Hepatocyte (in vitro differentiated cells): ENCODE results near the gene MPST. TPM values are rescaled to one million over a fixed set of nuclear protein-coding genes. Genes with fewer than 3 reads are reported as not detected.
A peak's percentile ranks its signal among the peaks of the same experiment; 100 is the strongest.

Experiments used
- DNase-seq: peaks from one replicate; pipeline ENCODE4 v3.0.0-alpha.2; 2016; ENCODE audit warnings: low spot score
- H2AFZ ChIP-seq: fragments of 200-600 bp; sonication (generic); 2 replicates; pipeline ENCODE4 v1.6.0; 2016; ENCODE audit warnings: antibody characterized with exemption, mild to moderate bottlenecking
- H3K27ac ChIP-seq: fragments of 200-600 bp; sonication (generic); 2 replicates; pipeline ENCODE4 v1.5.1; 2016; ENCODE audit warnings: mild to moderate bottlenecking
- H3K27me3 ChIP-seq: fragments of 200-600 bp; sonication (generic); 2 replicates; pipeline ENCODE4 v1.6.1; 2016
- H3K36me3 ChIP-seq: fragments of 200-600 bp; sonication (generic); replicated peaks from 2 replicates; pipeline ENCODE4 v1.5.1; 2016; ENCODE audit warnings: low read depth; ENCODE audit not compliant: insufficient read depth
- H3K4me1 ChIP-seq: fragments of 200-600 bp; sonication (generic); 2 replicates; pipeline ENCODE4 v1.5.1; 2016; ENCODE audit warnings: mild to moderate bottlenecking, moderate library complexity; ENCODE audit not compliant: insufficient read depth
- H3K4me2 ChIP-seq: fragments of 200-600 bp; sonication (generic); 2 replicates; pipeline ENCODE4 v1.6.0; 2016
- H3K4me3 ChIP-seq: fragments of 200-600 bp; sonication (generic); 2 replicates; pipeline ENCODE4 v1.5.1; 2016; ENCODE audit warnings: mild to moderate bottlenecking
- H3K79me2 ChIP-seq: fragments of 200-600 bp; sonication (generic); 2 replicates; pipeline ENCODE4 v1.6.0; 2017; ENCODE audit warnings: mild to moderate bottlenecking
- H3K9me2 ChIP-seq: fragments of 200-600 bp; sonication (generic); replicated peaks from 2 replicates; pipeline ENCODE4 v1.6.0; 2017; ENCODE audit warnings: mild to moderate bottlenecking; ENCODE audit not compliant: insufficient read depth
- H3K9me3 ChIP-seq: fragments of 200-600 bp; sonication (generic); 2 replicates; pipeline ENCODE4 v1.5.1; 2016; ENCODE audit warnings: low read depth, mild to moderate bottlenecking
- H4K20me1 ChIP-seq: fragments of 200-600 bp; sonication (generic); 2 replicates; pipeline ENCODE4 v1.6.0; 2016; ENCODE audit warnings: mild to moderate bottlenecking; ENCODE audit not compliant: insufficient read depth, poor library complexity, severe bottlenecking
- EZH2 ChIP-seq: fragments of 200-600 bp; sonication (generic); IDR thresholded peaks from 2 replicates; pipeline ENCODE4 v1.6.1; 2016; ENCODE audit warnings: antibody characterized with exemption, mild to moderate bottlenecking, borderline replicate concordance
- EZH2phosphoT487 ChIP-seq: fragments of 200-600 bp; sonication (generic); IDR thresholded peaks from one replicate; pipeline ENCODE4 v1.6.1; 2018; ENCODE audit warnings: antibody characterized with exemption, mild to moderate bottlenecking, low read depth, moderate library complexity; ENCODE audit not compliant: unreplicated experiment, severe bottlenecking
- WGBS: methylation state at CpG from one replicate; pipeline ENCODE4 v1.1.6; 2016; ENCODE audit warnings: low lambda C conversion rate; ENCODE audit errors: missing lambda C conversion rate; 5-methylcytosine and 5-hydroxymethylcytosine counted together
- polyA plus RNA-seq: library from polyadenylated mRNA; unstranded; fragments of >200 nt; fragmentation: Nextera tagmentation; extraction: Ambion mirVana; gene quantifications from 2 replicates; pipeline ENCODE4 v1.2.1, GENCODE V29; 2016
- total RNA-seq: library from RNA; depleted of rRNA; stranded (reverse); fragments of >200 nt; gene quantifications from 2 replicates; pipeline ENCODE4 v1.2.3, GENCODE V29; 2014
- TF ChIP-seq, protein P1 (sequence below): fragments of 200-600 bp; sonication (generic); IDR thresholded peaks from 2 replicates; pipeline ENCODE4 v1.5.1; 2016; ENCODE audit warnings: antibody characterized with exemption, mild to moderate bottlenecking; ENCODE audit not compliant: poor library complexity

MPST gene
- total and polyA plus RNA-seq, 2 experiments from 2014 or later: 136 to 193 TPM

DNA sequence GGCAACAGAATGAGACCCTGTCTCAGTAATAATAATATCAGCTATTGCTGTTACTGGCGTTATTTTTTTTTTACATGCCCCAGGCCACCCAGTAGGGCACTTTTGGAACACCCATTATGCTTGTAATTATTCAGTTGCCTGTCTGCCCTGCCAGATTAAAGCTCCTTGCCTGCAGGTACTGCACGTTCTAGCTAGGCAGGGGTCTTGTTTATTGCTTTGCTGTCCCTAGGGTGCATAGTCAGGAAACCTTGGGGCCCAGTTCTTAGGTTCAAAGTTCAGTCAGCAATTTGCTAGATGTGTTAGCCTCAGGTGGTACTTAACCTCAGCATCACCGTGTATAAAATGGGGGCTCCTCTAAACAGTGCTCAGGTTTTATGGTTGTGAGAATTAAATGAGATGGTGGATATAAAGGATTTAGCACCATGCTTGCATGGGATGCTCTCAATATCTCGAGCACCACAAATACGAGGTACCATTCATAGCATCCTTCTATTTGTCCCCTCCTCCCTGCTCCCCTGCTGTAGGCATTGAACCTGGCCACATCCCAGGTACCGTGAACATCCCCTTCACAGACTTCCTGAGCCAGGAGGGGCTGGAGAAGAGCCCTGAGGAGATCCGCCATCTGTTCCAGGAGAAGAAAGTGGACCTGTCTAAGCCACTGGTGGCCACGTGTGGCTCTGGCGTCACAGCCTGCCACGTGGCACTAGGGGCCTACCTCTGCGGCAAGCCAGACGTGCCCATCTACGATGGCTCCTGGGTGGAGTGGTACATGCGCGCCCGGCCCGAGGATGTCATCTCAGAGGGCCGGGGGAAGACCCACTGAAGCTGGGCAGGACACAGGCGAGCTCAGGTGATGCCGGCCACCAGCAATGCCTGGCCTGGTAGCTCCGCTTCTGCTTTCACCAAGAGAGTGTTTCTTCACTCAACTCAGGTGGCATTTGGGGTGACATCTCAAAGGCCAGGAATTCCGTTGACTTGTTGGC lies 9.4 kb downstream of the MPST start:
- no peak for DNase-seq
- no peaks in the 10 kb centered on the region for H3K27me3 ChIP-seq
- peaks cover 7% of the 10 kb centered on the region for H3K79me2 ChIP-seq
- no peaks in the 10 kb centered on the region for H3K9me3 ChIP-seq
- H4K20me1 ChIP-seq: peaks cover 4% of the 10 kb centered on the region
- peaks cover 22% of the 10 kb centered on the region for H3K4me1 ChIP-seq
- no peak overlapping the region for H3K4me2 ChIP-seq
- WGBS: 94% methylated on average over 22 of the region's 22 CpGs
- no peak overlapping the region for H3K27ac ChIP-seq
- no peaks in the 10 kb centered on the region for H3K9me2 ChIP-seq
- no peak overlapping the region for H3K4me3 ChIP-seq
- H2AFZ ChIP-seq: no peak overlapping the region
- TF ChIP-seq EZH2 (no peak), EZH2phosphoT487 (no peak)
- TF ChIP-seq, protein P1, sequence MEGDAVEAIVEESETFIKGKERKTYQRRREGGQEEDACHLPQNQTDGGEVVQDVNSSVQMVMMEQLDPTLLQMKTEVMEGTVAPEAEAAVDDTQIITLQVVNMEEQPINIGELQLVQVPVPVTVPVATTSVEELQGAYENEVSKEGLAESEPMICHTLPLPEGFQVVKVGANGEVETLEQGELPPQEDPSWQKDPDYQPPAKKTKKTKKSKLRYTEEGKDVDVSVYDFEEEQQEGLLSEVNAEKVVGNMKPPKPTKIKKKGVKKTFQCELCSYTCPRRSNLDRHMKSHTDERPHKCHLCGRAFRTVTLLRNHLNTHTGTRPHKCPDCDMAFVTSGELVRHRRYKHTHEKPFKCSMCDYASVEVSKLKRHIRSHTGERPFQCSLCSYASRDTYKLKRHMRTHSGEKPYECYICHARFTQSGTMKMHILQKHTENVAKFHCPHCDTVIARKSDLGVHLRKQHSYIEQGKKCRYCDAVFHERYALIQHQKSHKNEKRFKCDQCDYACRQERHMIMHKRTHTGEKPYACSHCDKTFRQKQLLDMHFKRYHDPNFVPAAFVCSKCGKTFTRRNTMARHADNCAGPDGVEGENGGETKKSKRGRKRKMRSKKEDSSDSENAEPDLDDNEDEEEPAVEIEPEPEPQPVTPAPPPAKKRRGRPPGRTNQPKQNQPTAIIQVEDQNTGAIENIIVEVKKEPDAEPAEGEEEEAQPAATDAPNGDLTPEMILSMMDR: no peak
- no peaks in the 10 kb centered on the region for H3K36me3 ChIP-seq

DNA sequence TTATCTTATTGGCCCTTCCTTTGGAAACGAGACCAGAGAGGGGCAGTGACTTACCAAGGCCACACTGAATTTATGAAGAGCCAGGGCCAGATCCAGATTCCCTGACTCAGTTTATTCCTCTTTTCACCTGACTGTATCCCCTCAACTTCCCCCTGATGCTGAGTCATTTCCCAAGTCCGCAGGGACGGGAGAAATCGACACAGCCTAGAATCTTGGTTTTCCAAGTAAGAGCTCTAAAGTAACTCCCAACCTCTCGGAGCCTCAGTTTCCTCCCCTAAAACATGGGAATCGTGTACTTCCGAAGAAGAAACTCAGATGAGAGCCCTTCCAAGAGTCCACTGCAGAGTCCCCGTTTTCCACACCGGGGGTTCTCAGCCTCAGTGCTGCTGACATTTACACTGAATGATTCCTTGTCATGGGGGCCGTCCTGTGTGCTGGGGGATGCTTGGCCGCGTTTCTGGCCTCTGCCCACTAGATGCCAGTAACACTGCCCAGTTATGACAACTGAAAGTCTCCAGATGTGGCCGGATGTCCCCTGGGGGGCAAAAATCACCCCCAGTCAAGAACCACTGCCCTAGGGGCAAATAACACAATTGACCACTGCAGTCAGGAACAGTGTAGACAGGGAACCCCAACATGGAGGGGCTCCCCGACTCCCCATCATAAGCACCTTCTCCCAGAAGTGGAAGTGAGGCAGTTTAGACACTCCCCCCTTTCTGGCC lies 11.2 kb downstream of the MPST start:
- WGBS: 84% methylated on average over 14 of the region's 14 CpGs
- no peaks in the 10 kb centered on the region for H3K9me3 ChIP-seq
- H3K36me3 ChIP-seq: no peaks in the 10 kb centered on the region
- H3K4me3 ChIP-seq: no peak overlapping the region
- H2AFZ ChIP-seq: no peak overlapping the region
- no peak overlapping the region for H3K4me2 ChIP-seq
- H4K20me1 ChIP-seq: no peaks in the 10 kb centered on the region
- H3K79me2 ChIP-seq: no peaks in the 10 kb centered on the region
- H3K27ac ChIP-seq: peak overlapping the region; percentile 94
- DNase-seq: no peak
- peaks cover 34% of the 10 kb centered on the region for H3K4me1 ChIP-seq
- TF ChIP-seq EZH2phosphoT487 (no peak), EZH2 (no peak)
- TF ChIP-seq, protein P1: no peak
- H3K9me2 ChIP-seq: no peaks in the 10 kb centered on the region
- no peaks in the 10 kb centered on the region for H3K27me3 ChIP-seq

DNA sequence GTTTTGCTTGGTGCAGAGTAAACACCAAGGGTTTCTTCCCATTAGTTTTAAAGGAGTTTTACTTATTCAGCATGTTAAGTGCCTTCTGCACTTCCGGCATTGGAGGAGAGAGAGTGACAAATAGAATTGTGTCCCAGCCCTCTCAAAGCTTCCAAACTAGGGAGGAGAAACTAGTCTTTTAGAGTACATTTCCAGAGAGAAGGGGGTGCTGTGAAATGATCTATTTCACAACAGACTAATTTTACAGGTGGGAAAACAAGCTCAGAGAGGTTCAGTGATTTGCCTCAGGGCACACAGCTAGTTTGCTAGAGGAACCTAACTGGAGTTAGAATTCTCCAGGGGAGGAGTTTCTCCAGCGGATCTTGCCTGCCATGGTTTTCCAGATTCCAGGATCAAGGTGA lies 12.6 kb downstream of the MPST start:
- H3K79me2 ChIP-seq: no peaks in the 10 kb centered on the region
- peak overlapping the region; percentile 65 for H3K4me2 ChIP-seq
- H2AFZ ChIP-seq: no peak overlapping the region
- DNase-seq: peak; percentile 53
- no peaks in the 10 kb centered on the region for H3K27me3 ChIP-seq
- no peak overlapping the region for H3K4me3 ChIP-seq
- WGBS: 29% methylated on average over 2 of the region's 2 CpGs
- H4K20me1 ChIP-seq: no peaks in the 10 kb centered on the region
- H3K4me1 ChIP-seq: peaks cover 34% of the 10 kb centered on the region
- H3K27ac ChIP-seq: peak overlapping the region; percentile 94
- TF ChIP-seq EZH2phosphoT487 (no peak), EZH2 (no peak)
- TF ChIP-seq, protein P1: no peak
- no peaks in the 10 kb centered on the region for H3K9me3 ChIP-seq
- no peaks in the 10 kb centered on the region for H3K36me3 ChIP-seq
- no peaks in the 10 kb centered on the region for H3K9me2 ChIP-seq
